HS-5 (cell line): ENCODE data around the gene BUD13.

Source experiments
- DNase-seq: peaks from one replicate; pipeline ENCODE4 v3.0.0-alpha.2; 2012; ENCODE audit warnings: low read depth

Gene BUD13

DNA sequence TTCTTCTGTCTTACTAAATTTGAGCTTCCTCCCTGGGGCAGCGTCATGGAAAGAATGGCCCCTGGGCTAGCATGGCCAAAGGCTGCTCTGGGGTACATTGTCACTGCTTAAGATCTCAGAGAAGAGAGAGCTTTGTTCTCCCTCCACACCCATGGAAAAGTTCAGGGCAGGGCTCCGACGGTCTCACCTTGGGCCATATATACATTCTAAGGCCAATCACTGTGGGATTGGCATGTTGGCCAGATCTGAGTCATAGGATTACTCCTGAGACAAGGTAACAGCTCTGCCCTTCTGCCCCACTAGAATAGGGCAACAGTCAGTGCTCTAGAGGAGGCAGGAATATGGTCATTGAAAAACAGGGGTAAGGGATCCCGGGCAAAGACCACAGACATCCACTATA, 56.2 kb downstream of the BUD13 start:
- no peak for DNase-seq

DNA sequence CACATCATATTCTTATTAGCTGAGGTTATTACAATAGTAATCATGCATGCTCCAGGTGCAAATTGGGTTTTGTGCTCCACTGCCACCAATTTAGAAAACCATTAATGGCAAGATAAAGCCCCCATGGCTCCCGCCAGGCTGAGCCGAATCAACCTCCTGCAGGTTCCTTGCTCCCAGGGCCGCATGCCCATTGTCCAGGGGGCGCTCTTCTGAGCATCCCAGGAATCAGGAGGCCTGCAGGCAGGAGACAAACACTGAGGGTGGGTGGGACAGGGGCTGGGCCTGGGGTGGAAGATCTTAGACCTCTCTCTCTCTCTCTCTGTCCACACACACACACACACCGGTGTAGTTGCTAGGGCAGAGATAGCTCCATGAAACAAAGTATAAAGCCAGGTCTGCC, 57.4 kb downstream of the BUD13 start:
- DNase-seq, result no peak

DNA sequence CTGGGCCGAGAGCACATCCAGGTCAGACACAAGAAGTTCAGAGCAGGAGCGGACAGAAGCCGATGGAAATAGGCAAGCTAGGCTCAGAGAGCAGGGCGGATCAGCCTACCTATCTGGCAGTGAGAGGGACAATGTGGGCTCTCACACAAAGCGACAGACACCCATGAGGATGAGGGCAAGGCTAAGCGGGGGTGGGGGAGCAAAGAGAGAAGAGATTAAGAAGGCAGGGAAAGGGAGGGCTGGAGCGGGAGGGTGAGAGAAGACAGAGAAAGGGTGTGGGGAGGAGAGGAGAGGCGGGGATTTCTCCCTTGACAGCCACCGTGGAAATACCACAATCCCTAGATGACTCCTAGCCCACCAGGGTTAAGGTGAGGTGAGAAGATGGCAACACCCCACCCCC, 57.9 kb downstream of the BUD13 start:
- no peak for DNase-seq

DNA sequence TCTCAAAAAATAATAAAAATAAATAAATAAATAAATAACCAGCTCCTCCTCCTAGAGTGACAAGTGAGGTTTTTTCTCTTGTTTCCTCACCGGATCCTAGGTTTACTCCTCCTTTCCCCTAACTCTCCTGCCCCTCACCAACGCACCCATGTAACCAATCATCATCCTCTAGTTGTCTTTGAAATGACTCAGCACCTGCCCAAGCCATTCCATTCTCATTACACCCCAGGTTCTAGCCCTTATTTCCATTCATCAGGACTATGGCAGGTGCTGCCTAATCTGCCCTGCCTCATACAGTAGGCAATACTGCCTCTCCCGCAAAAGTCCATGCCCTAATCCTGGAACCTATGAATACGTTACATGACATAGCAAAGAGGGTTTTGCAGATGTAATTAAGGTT, 60.4 kb downstream of the BUD13 start:
- no peak for DNase-seq

DNA sequence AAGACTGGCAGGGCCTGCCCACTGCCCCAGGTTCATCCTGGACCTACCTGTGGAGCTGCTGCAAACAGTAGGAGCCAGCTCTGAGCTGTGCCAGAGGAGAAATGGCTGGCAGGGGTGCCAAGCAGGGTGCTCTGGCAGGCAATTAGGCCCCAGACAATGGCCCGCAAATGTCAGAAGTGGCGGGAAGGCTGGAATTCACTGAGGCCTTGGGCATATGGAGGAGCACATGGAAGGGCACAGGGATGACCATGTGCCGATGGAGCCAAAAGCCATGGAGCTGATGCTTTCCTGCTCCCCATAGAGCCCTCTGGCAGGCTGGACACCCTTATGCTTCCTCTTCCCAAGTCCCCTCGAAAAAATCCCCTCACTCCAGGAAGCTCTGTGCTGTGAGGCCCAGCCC, 62.0 kb downstream of the BUD13 start:
- no peak for DNase-seq

DNA sequence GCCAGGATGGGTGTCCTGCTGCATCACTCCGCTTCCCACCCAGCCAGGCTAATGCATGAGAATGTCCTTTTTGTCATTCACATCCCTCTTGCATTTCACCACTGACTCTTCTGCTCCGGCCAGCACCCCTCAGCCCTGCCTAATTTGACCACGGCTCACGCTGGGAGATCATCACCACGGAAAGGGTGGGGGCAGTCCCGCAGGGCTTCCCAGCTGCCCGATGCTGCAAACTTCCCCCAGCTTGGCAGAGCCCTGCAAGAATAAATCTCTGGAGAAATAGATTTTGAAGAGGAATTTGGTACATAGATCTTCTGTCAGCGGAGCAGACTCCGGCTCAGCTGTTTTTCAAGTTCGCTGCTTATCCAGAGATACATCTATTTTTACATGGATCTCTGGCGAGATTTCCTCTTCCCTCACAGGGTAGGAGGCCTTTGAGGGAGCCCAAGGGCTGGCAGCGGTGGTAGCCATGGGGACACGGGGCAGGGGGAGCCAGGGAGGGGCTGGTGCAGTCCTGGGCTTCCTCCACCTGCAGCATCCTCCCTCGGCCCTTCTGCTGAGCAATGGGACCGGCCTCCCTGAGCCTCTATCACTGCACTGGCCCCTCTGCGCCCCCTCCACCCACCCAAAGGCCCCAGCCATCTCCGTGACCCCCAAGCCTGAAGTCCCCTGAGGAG, 62.6 kb downstream of the BUD13 start:
- no peak for DNase-seq

DNA sequence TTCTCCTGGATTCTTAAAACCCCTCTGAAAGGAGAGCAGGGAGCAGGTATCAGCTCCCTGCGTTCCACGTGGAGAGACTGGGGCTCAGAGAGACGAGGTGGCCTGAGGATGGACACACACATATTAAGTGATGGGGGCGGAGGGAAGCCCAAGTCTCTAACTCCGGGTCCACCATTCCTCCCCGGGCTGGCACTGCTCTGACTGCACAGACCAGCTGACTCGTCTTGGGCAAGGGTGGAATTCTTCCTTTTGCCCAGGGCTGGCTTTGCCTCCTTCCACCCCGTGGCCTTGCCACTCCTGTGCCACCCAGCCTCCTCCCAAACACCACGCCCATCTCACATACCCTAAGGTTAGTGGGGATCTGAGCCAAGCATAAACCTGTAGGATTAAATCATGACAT, 65.0 kb downstream of the BUD13 start:
- DNase-seq, result no peak

DNA sequence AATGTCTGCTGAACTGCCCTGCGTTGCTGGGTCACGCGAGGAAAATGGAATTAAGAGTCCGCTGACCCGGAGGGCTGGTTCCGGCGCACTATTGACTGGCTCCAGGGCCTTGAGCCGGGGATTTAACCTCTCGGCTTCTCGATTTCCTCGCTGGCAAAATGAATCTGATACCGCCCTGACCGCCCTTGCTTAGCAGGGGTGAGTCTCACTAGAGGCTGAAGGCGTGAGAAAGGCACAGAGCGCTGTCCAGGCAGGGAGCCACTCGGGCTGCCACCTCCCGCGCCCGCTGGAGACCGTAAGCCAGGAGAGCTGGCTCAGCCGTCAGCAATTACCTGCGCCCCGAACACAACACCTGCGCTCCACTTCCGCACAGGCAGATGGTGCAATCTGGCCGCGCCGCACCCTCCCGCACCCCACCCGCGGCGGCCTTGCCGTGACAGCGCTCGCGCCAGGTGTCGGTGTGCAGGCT, 65.6 kb downstream of the BUD13 start:
- DNase-seq, result no peak

DNA sequence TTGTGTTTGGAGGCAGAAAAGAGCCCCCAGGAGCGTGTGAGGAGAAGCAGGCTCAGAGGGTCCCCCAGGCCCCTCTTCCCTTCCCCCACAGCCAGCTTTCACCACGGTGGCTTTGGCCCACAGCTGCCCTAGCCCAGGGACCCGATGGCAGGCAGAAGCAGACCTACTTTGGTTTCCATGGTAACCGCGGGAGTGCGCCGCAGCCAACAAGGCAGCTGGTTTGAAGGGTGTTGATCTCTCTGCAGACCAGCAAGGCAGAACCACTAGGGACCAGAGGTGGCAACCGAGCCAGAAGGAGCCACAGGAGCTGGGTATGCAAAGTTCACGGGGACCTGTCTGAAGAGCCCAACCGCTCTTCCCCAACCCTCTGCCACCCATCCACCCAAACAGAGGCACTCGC, 69.4 kb downstream of the BUD13 start:
- DNase-seq, result no peak

DNA sequence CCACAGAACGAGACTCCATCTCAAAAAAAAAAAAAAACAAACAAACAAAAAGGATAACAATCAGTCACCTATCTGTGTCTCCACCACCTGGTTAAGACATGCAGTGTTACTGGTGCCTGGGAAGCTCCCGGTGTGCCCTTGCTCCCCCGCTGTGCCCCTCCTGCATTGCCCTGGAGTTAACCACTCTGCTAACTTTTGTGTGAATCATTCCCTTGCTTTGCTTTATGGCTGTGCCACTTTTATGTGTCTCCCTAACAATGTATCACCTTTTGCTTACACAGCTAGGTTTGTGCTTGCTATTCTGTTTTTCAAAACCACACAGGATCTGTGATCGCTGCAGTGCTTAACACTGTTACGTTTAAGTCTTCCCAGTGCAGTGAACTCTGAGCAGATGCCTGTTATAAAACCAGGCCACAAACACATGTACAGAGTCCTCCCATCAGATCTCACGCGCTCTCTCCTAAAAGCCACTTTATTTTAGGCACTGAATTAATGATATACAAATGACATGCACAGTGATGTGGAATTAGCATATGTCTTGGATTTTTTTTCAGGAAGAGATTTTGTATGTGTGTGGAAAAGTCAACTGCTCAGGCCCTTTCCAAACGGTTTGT, 69.9 kb downstream of the BUD13 start:
- DNase-seq, result no peak

DNA sequence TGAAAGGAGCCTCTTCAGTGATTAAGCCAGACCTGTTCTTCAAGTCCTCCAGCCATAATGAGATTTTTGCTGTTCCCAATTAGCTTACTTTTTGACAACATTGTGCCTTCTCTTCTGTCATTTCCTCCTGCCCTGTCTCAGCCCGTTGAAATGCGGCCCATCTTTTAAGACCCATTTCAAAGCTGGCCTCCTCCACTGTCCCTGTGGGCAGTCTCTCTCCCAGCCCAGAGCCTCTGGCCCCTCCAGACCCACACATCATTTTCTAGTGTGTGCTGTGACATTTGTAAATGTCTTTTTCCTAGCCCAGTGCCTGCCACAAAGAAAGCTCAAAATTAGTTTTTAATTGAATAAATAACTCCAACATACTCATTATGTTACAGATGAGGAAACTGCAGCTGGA, 70.9 kb downstream of the BUD13 start:
- no peak for DNase-seq

DNA sequence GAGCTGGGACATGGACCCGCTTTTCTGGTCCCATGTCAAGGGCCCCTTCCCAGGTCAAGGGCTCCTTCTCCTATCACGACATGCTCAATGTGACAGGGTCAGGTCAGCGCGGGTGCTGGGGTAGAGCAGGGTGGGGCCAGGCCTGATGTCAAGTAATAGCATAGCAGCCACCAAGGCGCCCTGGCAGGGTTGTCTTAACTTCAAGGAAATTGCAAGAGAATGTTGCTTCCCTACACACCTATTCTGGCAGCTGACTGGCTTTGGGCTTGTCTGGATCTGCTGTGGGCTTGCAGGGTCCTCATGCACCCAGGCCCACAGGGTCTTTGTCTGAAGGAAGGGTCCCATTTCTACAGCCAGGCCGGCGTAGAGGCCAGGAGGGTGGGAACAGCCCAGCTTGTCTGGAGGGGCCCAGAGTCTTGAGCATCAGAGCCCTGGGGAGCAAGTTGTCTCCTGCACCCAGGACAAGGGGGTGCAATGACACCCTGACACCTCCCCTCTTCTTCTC, 71.4 kb downstream of the BUD13 start:
- DNase-seq, result no peak

DNA sequence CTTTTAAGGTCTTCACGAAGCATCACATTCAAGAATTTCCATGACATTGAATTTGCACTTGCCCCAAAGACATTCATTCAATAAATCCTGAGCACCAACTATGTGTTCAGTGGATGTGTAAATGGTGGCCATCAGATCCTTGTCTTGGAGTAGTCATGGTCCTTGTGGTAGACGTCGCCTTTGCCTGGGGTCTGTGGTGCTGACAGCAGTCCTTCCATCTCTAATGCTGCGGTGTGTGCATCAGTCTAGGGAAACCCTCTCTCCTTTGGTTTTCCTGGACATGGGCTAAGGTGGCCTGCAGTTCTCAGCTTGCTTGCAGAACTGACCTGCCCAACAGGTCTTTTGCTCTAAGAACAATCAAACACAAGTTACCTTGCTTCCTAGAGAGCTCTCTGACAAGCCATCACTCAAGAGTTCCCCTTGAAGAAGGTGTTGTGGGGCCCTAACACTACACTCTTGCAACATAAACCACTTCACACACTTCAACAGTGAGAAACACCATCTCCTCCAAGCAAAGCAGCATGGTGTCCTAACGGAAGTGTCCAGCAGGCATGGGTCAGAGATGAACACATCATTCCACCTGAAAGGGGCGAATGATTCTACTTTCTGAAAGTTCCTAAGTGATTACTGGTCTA, 72.1 kb downstream of the BUD13 start:
- DNase-seq, result no peak
